GM18861 (cell line): Measurements from ENCODE around the gene NNMT.

Experiments used
- ATAC-seq: cut with Tn5 transposase; IDR thresholded peaks from one replicate; pipeline ENCODE4 v1.9.1; 2021; ENCODE audit not compliant: unreplicated experiment

NNMT gene

GRCh38 chr11:114282488-114282887 lies 13.7 kb upstream of the NNMT start:
- ATAC-seq = no peak

- no peak for ATAC-seq
Measured at GRCh38 chr11:114283422-114283821, 12.8 kb upstream of the NNMT start.

DNA sequence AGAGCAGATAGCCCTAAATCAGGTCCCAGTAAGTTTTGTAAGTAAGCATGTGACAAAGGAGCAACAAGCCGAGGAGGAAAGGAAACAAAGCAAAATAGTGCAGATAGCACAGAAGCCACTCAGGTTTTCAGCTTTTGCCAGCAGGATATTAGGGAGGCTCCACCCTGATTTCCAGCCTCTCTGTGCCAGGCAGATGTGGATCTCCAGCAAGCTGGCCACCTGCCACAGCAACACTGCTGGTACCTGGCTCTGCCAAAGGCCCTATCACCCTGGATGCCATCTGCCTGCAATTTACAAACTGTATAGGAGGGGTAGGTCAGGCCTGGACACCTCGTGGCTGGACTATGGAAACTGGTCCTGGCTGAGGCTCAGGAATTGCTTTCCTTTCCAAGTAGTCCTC lies 12.2 kb upstream of the NNMT start:
- ATAC-seq = no peak

DNA sequence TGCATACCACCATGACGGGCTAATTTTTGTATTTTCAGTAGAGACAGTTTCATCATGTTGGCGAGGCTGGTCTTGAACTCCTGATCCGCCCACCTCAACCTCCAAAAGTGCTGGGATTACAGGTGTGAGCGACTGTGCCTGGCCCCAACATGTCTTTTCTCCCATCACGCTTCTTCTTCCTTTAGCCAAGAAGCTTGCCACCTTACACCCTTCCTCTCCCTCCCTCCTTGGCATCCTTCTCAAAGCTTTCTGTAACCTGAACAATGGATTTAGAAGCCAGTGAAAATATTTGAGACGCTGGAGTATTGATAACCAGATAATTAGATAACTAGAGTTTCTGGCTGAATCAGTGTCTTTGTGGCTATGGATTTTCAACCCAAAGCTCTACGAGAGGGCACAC lies 11.3 kb upstream of the NNMT start:
- ATAC-seq = no peak

- ATAC-seq = no peak
Measured at GRCh38 chr11:114285599-114285998, 10.6 kb upstream of the NNMT start.

DNA sequence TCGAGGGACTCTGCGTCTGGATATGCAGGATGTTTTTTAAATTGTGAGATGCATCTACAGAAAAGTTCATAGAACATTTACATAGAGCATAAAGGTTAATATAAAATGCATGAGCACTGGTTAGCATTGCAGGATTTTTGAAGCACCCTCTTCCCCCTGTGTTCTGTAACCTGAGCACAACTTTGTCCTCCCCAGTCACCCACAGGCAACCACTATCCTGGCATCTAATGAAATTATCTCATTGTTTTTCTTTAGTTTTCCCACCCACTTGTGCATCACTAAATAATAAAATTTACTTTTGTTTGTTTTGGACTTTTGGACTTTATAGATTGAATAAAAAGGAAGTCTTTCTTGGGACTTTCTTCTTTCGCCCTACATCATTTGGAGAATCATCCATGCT lies 10.0 kb upstream of the NNMT start:
- no peak for ATAC-seq

GRCh38 chr11:114287154-114287553 lies 9.0 kb upstream of the NNMT start:
- no peak for ATAC-seq

DNA sequence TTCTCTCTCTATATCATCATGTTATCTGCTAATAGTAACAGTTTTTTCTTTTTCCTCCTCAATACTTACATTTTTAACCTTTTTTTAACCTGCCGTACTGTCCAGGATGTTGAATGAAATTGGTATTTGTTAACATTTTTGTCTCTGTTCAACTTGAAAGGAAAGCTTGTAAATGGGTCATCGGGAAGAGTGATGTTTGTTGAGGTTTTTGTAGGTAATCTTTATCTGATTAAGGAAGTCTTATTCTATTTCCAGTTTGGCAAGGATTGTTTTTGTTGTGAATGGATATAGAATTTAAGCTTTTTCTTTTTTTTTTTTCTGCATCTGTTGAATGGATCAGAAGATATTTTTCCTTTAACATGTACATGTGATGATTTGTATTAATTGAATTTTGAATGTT lies 8.1 kb upstream of the NNMT start:
- no peak for ATAC-seq

GRCh38 chr11:114289779-114290178 lies 6.4 kb upstream of the NNMT start:
- no peak for ATAC-seq

- no peak for ATAC-seq
Measured at GRCh38 chr11:114290503-114291235, 5.5 kb upstream of the NNMT start.

DNA sequence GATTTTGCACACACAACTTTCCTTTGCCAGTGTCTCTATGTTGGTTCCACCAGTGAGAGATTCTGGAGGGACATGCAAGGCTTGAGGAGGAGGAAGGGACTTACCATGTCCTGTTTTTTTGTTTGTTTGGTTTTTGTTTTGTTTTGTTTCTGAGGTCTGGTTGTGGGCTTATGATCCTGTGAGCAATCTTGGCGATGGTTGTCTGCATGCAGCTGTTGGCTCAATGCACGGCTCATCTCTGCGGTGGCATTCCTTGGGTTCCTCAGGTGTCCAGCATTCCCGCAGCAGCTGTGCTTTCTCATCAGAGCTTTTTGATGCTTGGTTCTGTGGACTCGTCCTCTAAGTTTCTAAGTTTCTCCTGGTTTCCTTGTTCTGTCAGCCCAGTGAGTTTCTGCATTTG lies 4.8 kb upstream of the NNMT start:
- ATAC-seq = no peak

DNA sequence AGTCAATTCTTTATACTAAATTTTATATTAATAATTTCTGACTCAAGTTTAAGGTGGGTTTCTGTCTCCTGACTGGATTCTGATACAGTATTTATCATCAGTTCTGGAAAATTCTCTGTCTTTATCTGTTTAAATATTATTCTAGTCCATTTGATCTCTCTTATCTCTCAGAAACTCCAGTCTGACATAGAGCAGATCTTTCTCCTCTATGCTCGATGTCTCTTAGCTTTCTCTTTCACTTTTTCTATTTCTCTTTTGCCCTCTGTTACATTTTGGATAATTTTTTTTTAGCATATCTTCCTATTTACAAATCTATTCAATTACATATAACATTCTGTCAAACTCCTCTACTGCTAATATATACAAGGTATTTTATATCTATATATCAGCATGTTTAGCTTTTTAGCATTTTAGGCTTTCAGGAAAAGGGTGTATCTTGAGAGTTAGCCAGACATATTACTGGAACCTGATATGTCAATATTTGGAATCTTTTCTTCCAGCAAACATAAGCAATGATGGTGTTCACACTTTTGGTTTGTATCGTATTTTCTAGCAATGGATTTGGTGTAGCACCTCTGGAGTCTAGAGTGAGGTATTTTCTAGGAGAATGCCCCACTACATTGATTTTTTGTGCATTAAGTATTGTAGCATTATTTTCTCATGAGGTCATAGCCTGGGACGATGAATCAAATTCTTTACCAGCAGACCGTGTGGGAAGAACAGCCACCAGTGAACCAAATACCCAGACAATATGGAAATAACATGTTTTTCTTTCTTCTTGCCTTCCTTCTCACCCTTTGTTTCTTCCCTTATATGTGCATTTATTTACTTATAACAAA lies 4.1 kb upstream of the NNMT start:
- no peak for ATAC-seq

- no peak for ATAC-seq
Measured at GRCh38 chr11:114293201-114293711, 2.9 kb upstream of the NNMT start.

GRCh38 chr11:114296605-114297372 lies 590 bp downstream of the NNMT start:
- no peak for ATAC-seq

DNA sequence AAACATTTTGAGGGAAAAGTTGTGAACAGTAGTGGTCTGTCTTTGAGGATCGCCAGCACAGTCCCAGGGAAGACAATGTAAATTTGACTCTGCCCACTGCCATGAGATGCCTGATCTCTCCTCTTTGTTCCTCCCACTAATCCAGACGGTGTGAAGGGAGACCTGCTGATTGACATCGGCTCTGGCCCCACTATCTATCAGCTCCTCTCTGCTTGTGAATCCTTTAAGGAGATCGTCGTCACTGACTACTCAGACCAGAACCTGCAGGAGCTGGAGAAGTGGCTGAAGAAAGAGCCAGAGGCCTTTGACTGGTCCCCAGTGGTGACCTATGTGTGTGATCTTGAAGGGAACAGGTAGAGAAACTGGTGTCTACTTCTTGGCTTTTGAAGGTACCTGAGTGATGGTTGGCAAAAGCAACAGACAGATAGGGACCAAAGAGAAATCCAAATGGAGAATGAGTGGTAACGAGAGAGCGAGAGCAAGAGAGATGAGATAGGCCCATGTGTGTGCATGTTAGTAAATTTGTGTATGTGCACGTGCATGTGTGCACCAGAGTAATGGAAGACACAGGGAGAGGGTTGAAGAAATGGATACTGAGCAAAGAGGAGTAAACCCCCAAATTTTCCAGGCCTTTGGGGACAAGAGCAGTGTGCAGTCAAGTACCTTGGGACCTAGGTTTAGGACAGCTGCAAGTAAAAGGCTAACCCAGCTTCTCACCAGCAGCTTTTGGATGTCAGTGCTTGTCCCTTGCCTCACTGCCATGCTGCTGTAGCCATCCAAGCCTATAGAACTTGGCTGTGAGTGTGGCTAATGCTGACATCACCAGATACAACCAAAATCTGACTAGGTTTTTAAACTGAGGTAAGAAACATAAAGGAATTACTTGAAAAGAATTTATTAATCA lies 1.9 kb downstream of the NNMT start:
- no peak for ATAC-seq

GRCh38 chr11:114298710-114299109 lies 2.5 kb downstream of the NNMT start:
- ATAC-seq = no peak

GRCh38 chr11:114301088-114301487 lies 4.9 kb downstream of the NNMT start:
- ATAC-seq = no peak

- ATAC-seq = no peak
Measured at GRCh38 chr11:114301927-114302326, 5.7 kb downstream of the NNMT start.

GRCh38 chr11:114302663-114303062 lies 6.5 kb downstream of the NNMT start:
- no peak for ATAC-seq

- no peak for ATAC-seq
Measured at GRCh38 chr11:114304065-114304464, 7.9 kb downstream of the NNMT start.
